ENCODE data around the gene GATAD2A. TPM values are rescaled to one million over a fixed set of nuclear protein-coding genes. Genes with fewer than 3 reads are reported as not detected.
A peak's percentile ranks its signal among the peaks of the same experiment; 100 is the strongest.

The GATAD2A gene
- total and polyA plus RNA-seq, 9 of the 15 experiments (the other 6 are each of a cell fraction or from before 2014, with no cell fraction given): 2.4 to 226 (median 44.2) TPM

DNA sequence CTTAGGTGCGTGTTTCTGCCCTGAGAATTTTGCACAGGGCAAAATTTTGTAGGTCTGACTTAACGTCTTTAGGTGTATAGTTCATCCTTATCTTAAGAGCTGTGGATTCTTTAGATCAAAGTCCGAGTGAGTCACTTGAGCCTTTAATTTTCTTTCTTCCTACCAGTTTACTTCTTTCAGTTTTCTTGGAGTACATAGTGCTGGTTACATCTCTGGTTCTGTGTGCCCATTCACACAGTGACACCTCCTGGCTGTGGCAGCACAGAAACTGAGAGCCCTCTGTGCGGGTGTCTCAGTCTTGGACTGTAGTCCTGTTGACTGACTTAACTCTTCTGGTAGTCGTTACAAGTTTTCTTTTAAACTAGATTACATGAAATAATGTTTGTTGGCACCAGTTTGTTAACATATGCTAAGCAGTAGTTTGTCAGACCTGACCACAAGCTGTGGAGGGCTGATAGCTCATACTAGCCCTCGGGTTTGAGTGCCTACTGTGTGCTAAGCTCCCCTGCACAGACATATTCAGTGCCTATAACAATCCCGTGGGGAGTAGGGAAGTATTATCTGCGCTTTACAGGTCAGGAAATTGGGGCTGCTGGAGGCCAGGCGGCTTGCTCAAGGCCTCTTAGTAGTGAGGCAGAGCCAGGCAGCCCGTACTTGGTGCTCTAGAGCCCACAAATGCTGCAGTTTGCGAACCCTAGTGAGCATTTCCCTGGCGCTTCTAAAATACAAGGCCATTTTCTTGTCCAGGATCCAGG lies 1.6 kb downstream of the GATAD2A start (continued):
- TF ChIP-seq BCLAF1 (IDR thresholded peaks at IDR 0.05; ENCODE audit: borderline replicate concordance in 1 of 2, control insufficient read depth in 1 of 2, low read depth in 2 of 2, low read length in 1 of 2) (0 out of 4 replicates have a peak, but pooled peaks of 1 of the 2 experiments have one; percentile 38), ZC3H4 (CRISPR knock-in tag; IDR thresholded peaks at IDR 0.05; ENCODE audit: borderline replicate concordance) (peak; percentile 69; the same call in 1 of the 2 replicates), DEAF1 (CRISPR knock-in tag; IDR thresholded peaks at IDR 0.05) (0 out of 2 replicates have a peak, but pooled peaks have one; percentile 17), HLTF (IDR thresholded peaks at IDR 0.05) (no peak), ZNF584 (CRISPR knock-in tag; IDR thresholded peaks at IDR 0.05; ENCODE audit: low read depth) (no peak), TCF3 (CRISPR knock-in tag; IDR thresholded peaks at IDR 0.05) (peak; percentile 41), ZKSCAN1 (IDR thresholded peaks at IDR 0.05; ENCODE audit: low read depth, low read length) (peak; percentile 99), POLR3G (IDR thresholded peaks at IDR 0.05; ENCODE audit: extremely low read depth, insufficient read length, insufficient replicate concordance) (no peak), ZNF239 (CRISPR knock-in tag; IDR thresholded peaks at IDR 0.05) (peak; percentile 45; the same call in 1 of the 2 replicates)
- TF ChIP-seq, protein P1, sequence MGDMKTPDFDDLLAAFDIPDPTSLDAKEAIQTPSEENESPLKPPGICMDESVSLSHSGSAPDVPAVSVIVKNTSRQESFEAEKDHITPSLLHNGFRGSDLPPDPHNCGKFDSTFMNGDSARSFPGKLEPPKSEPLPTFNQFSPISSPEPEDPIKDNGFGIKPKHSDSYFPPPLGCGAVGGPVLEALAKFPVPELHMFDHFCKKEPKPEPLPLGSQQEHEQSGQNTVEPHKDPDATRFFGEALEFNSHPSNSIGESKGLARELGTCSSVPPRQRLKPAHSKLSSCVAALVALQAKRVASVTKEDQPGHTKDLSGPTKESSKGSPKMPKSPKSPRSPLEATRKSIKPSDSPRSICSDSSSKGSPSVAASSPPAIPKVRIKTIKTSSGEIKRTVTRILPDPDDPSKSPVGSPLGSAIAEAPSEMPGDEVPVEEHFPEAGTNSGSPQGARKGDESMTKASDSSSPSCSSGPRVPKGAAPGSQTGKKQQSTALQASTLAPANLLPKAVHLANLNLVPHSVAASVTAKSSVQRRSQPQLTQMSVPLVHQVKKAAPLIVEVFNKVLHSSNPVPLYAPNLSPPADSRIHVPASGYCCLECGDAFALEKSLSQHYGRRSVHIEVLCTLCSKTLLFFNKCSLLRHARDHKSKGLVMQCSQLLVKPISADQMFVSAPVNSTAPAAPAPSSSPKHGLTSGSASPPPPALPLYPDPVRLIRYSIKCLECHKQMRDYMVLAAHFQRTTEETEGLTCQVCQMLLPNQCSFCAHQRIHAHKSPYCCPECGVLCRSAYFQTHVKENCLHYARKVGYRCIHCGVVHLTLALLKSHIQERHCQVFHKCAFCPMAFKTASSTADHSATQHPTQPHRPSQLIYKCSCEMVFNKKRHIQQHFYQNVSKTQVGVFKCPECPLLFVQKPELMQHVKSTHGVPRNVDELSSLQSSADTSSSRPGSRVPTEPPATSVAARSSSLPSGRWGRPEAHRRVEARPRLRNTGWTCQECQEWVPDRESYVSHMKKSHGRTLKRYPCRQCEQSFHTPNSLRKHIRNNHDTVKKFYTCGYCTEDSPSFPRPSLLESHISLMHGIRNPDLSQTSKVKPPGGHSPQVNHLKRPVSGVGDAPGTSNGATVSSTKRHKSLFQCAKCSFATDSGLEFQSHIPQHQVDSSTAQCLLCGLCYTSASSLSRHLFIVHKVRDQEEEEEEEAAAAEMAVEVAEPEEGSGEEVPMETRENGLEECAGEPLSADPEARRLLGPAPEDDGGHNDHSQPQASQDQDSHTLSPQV (IDR thresholded peaks at IDR 0.05): 0 out of 2 replicates have a peak, but pooled peaks have one; percentile 25
- TF ChIP-seq, protein P2, sequence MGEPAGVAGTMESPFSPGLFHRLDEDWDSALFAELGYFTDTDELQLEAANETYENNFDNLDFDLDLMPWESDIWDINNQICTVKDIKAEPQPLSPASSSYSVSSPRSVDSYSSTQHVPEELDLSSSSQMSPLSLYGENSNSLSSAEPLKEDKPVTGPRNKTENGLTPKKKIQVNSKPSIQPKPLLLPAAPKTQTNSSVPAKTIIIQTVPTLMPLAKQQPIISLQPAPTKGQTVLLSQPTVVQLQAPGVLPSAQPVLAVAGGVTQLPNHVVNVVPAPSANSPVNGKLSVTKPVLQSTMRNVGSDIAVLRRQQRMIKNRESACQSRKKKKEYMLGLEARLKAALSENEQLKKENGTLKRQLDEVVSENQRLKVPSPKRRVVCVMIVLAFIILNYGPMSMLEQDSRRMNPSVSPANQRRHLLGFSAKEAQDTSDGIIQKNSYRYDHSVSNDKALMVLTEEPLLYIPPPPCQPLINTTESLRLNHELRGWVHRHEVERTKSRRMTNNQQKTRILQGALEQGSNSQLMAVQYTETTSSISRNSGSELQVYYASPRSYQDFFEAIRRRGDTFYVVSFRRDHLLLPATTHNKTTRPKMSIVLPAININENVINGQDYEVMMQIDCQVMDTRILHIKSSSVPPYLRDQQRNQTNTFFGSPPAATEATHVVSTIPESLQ (CRISPR knock-in tag; IDR thresholded peaks at IDR 0.05): no peak
- TF ChIP-seq, protein P3, sequence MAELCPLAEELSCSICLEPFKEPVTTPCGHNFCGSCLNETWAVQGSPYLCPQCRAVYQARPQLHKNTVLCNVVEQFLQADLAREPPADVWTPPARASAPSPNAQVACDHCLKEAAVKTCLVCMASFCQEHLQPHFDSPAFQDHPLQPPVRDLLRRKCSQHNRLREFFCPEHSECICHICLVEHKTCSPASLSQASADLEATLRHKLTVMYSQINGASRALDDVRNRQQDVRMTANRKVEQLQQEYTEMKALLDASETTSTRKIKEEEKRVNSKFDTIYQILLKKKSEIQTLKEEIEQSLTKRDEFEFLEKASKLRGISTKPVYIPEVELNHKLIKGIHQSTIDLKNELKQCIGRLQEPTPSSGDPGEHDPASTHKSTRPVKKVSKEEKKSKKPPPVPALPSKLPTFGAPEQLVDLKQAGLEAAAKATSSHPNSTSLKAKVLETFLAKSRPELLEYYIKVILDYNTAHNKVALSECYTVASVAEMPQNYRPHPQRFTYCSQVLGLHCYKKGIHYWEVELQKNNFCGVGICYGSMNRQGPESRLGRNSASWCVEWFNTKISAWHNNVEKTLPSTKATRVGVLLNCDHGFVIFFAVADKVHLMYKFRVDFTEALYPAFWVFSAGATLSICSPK (IDR thresholded peaks at IDR 0.05; ENCODE audit: borderline replicate concordance): no peak
